Measurements from ENCODE around the gene TSPAN17. TPM values are rescaled to one million over a fixed set of nuclear protein-coding genes. Genes with fewer than 3 reads are reported as not detected.

TSPAN17 gene
- total RNA-seq, 1 donor from 2014 or later, result 37.5 TPM

- Mint-ChIP-seq H3K27ac (no peak overlapping the region), H3K36me3 (ENCODE audit: insufficient read depth) (peaks cover 11% of the 10 kb centered on the region), H3K27me3 (peaks cover 2% of the 10 kb centered on the region), H3K9me3 (ENCODE audit: low read depth) (no peaks in the 10 kb centered on the region), H3K4me1 (ENCODE audit: low read depth) (no peaks in the 10 kb centered on the region), H3K4me3 (ENCODE audit: low read depth) (no peak overlapping the region)
- no peak for TF ChIP-seq CTCF (IDR thresholded peaks at IDR 0.05; ENCODE audit: unreplicated experiment)
- DNase-seq (ENCODE audit: low spot score, unreplicated experiment), result no peak
These were observed 9.2 kb downstream of the TSPAN17 start for GRCh38 chr5:176656467-176656990.

GRCh38 chr5:176658007-176658599 lies 10.8 kb downstream of the TSPAN17 start:
- Mint-ChIP-seq H3K4me1 (ENCODE audit: low read depth) (no peaks in the 10 kb centered on the region), H3K9me3 (ENCODE audit: low read depth) (no peaks in the 10 kb centered on the region), H3K36me3 (ENCODE audit: insufficient read depth) (peaks cover 10% of the 10 kb centered on the region), H3K27ac (no peak overlapping the region), H3K27me3 (peaks cover 2% of the 10 kb centered on the region), H3K4me3 (ENCODE audit: low read depth) (no peak overlapping the region)
- DNase-seq (ENCODE audit: low spot score, unreplicated experiment), result peak; percentile 56
- TF ChIP-seq CTCF (IDR thresholded peaks at IDR 0.05; ENCODE audit: unreplicated experiment), result peak; percentile 88

GRCh38 chr5:176658817-176659511 lies 11.7 kb downstream of the TSPAN17 start:
- Mint-ChIP-seq H3K36me3 (ENCODE audit: insufficient read depth) (peaks cover 4% of the 10 kb centered on the region), H3K4me3 (ENCODE audit: low read depth) (no peak overlapping the region), H3K9me3 (ENCODE audit: low read depth) (no peaks in the 10 kb centered on the region), H3K27me3 (peaks cover 8% of the 10 kb centered on the region), H3K27ac (no peak overlapping the region), H3K4me1 (ENCODE audit: low read depth) (no peaks in the 10 kb centered on the region)
- DNase-seq (ENCODE audit: low spot score, unreplicated experiment), result no peak
- no peak for TF ChIP-seq CTCF (IDR thresholded peaks at IDR 0.05; ENCODE audit: unreplicated experiment)

- Mint-ChIP-seq H3K4me1 (ENCODE audit: low read depth) (no peaks in the 10 kb centered on the region), H3K27ac (no peak overlapping the region), H3K27me3 (peaks cover 13% of the 10 kb centered on the region), H3K9me3 (ENCODE audit: low read depth) (no peaks in the 10 kb centered on the region), H3K4me3 (ENCODE audit: low read depth) (no peak overlapping the region), H3K36me3 (ENCODE audit: insufficient read depth) (peaks cover 4% of the 10 kb centered on the region)
- DNase-seq (ENCODE audit: low spot score, unreplicated experiment), result no peak
- no peak for TF ChIP-seq CTCF (IDR thresholded peaks at IDR 0.05; ENCODE audit: unreplicated experiment)
These were observed 12.2 kb downstream of the TSPAN17 start for GRCh38 chr5:176659512-176659839.

GRCh38 chr5:176659860-176660461 lies 12.7 kb downstream of the TSPAN17 start:
- H3K36me3 Mint-ChIP-seq (ENCODE audit: insufficient read depth), result peaks cover 4% of the 10 kb centered on the region
- TF ChIP-seq CTCF (IDR thresholded peaks at IDR 0.05; ENCODE audit: unreplicated experiment), result no peak
- no peak overlapping the region for H3K4me3 Mint-ChIP-seq (ENCODE audit: low read depth)
- no peak for DNase-seq (ENCODE audit: low spot score, unreplicated experiment)
- no peaks in the 10 kb centered on the region for H3K9me3 Mint-ChIP-seq (ENCODE audit: low read depth)
- no peak overlapping the region for H3K27ac Mint-ChIP-seq
- H3K27me3 Mint-ChIP-seq, result peaks cover 13% of the 10 kb centered on the region
- H3K4me1 Mint-ChIP-seq (ENCODE audit: low read depth), result no peaks in the 10 kb centered on the region

Measured in progenitor cell of endocrine pancreas (in vitro differentiated cells).